HUES6 (cell line): ENCODE results near the gene FPGS.

ENCODE experiments used
- H3K27ac ChIP-seq: 2 replicates; pipeline ENCODE4 v1.7.0; 2013; ENCODE audit warnings: low read depth, mild to moderate bottlenecking, low read length, inconsistent platforms
- H3K27me3 ChIP-seq: 2 replicates; pipeline ENCODE4 v1.6.1; 2013; ENCODE audit warnings: low read length; ENCODE audit not compliant: control insufficient read depth, insufficient read depth
- H3K36me3 ChIP-seq: 2 replicates; pipeline ENCODE4 v1.6.1; 2013; ENCODE audit warnings: low read length; ENCODE audit not compliant: control insufficient read depth, insufficient read depth
- H3K4me1 ChIP-seq: 2 replicates; pipeline ENCODE4 v1.6.1; 2013; ENCODE audit warnings: low read length; ENCODE audit not compliant: control insufficient read depth, insufficient read depth
- H3K4me3 ChIP-seq: 2 replicates; pipeline ENCODE4 v1.5.1; 2013; ENCODE audit warnings: low read depth, low read length
- H3K9ac ChIP-seq: one replicate; pipeline ENCODE4 v1.6.1; 2013; ENCODE audit warnings: mild to moderate bottlenecking, low read length
- H3K9me3 ChIP-seq: 2 replicates; pipeline ENCODE4 v1.6.1; 2013; ENCODE audit warnings: low read depth, low read length; ENCODE audit not compliant: control insufficient read depth, insufficient read depth

Gene FPGS

GRCh38 chr9:127781806-127782205 is 20.9 kb upstream of the FPGS start:
- H3K9ac ChIP-seq: no peak overlapping the region
- H3K9me3 ChIP-seq: no peaks in the 10 kb centered on the region
- no peaks in the 10 kb centered on the region for H3K27me3 ChIP-seq
- no peak overlapping the region for H3K4me3 ChIP-seq
- peaks cover 1% of the 10 kb centered on the region for H3K36me3 ChIP-seq
- H3K27ac ChIP-seq: no peak overlapping the region
- peaks cover 23% of the 10 kb centered on the region for H3K4me1 ChIP-seq

- Histone ChIP-seq H3K36me3 (peaks cover 17% of the 10 kb centered on the region), H3K9me3 (no peaks in the 10 kb centered on the region), H3K4me3 (no peak overlapping the region), H3K27ac (no peak overlapping the region), H3K9ac (no peak overlapping the region), H3K4me1 (peaks cover 23% of the 10 kb centered on the region), H3K27me3 (no peaks in the 10 kb centered on the region)
Measured at GRCh38 chr9:127783111-127784008, 19.3 kb upstream of the FPGS start.

- no peaks in the 10 kb centered on the region for H3K27me3 ChIP-seq
- no peaks in the 10 kb centered on the region for H3K9me3 ChIP-seq
- H3K27ac ChIP-seq: no peak overlapping the region
- H3K9ac ChIP-seq: peak overlapping the region; percentile 34
- H3K36me3 ChIP-seq: peaks cover 36% of the 10 kb centered on the region
- H3K4me3 ChIP-seq: peak overlapping the region; percentile 98
- peaks cover 12% of the 10 kb centered on the region for H3K4me1 ChIP-seq
Measured at GRCh38 chr9:127785023-127785932, 17.4 kb upstream of the FPGS start.

GRCh38 chr9:127785933-127786772 is 16.5 kb upstream of the FPGS start, which contains the start of gene CDK9:
CDK9 (plus strand) TSS chr9:127786034; CDS start chr9:127786149, 115 bp downstream.
- H3K36me3 ChIP-seq: peaks cover 45% of the 10 kb centered on the region
- peaks cover 7% of the 10 kb centered on the region for H3K4me1 ChIP-seq
- no peaks in the 10 kb centered on the region for H3K27me3 ChIP-seq
- H3K4me3 ChIP-seq: peak within 1 kb of the TSS; percentile 98
- no peaks in the 10 kb centered on the region for H3K9me3 ChIP-seq
- peak within 1 kb of the TSS; percentile 97 for H3K27ac ChIP-seq
- peak within 1 kb of the TSS; percentile 96 for H3K9ac ChIP-seq

GRCh38 chr9:127786773-127787104 is 15.9 kb upstream of the FPGS start:
- Histone ChIP-seq H3K4me3 (peak overlapping the region; percentile 98), H3K36me3 (peaks cover 50% of the 10 kb centered on the region), H3K9ac (peak overlapping the region; percentile 96), H3K27me3 (no peaks in the 10 kb centered on the region), H3K9me3 (no peaks in the 10 kb centered on the region), H3K4me1 (peaks cover 7% of the 10 kb centered on the region), H3K27ac (peak overlapping the region; percentile 97)

- Histone ChIP-seq H3K9ac (no peak overlapping the region), H3K9me3 (no peaks in the 10 kb centered on the region), H3K27ac (no peak overlapping the region), H3K4me3 (no peak overlapping the region), H3K4me1 (peaks cover 7% of the 10 kb centered on the region), H3K36me3 (peaks cover 62% of the 10 kb centered on the region), H3K27me3 (no peaks in the 10 kb centered on the region)
Measured at GRCh38 chr9:127788337-127789011, 14.2 kb upstream of the FPGS start.

GRCh38 chr9:127789179-127789578 is 13.5 kb upstream of the FPGS start:
- no peak overlapping the region for H3K4me3 ChIP-seq
- no peaks in the 10 kb centered on the region for H3K9me3 ChIP-seq
- peaks cover 5% of the 10 kb centered on the region; the same call in 1 of the 2 replicates for H3K4me1 ChIP-seq
- peaks cover 62% of the 10 kb centered on the region for H3K36me3 ChIP-seq
- H3K9ac ChIP-seq: no peak overlapping the region
- H3K27me3 ChIP-seq: no peaks in the 10 kb centered on the region
- no peak overlapping the region for H3K27ac ChIP-seq

- Histone ChIP-seq H3K27me3 (no peaks in the 10 kb centered on the region), H3K27ac (no peak overlapping the region), H3K36me3 (peaks cover 62% of the 10 kb centered on the region), H3K4me1 (peaks cover 5% of the 10 kb centered on the region; the same call in 1 of the 2 replicates), H3K4me3 (no peak overlapping the region), H3K9me3 (no peaks in the 10 kb centered on the region), H3K9ac (no peak overlapping the region)
Measured at GRCh38 chr9:127790094-127790855, 12.4 kb upstream of the FPGS start.

GRCh38 chr9:127791085-127791484 is 11.6 kb upstream of the FPGS start:
- Histone ChIP-seq H3K4me3 (no peak overlapping the region), H3K27ac (no peak overlapping the region), H3K4me1 (peaks cover 5% of the 10 kb centered on the region; the same call in 1 of the 2 replicates), H3K9ac (no peak overlapping the region), H3K36me3 (peaks cover 62% of the 10 kb centered on the region), H3K27me3 (no peaks in the 10 kb centered on the region), H3K9me3 (no peaks in the 10 kb centered on the region)
